NCI-H2081 treated with DMSO at 0.1 percent for 48 hours (cell line): ENCODE data around the gene UBALD1.

Experiments
- DNase-seq: peaks from one replicate; lab custom pipeline; 2025; lab: John Stamatoyannopoulos, UW

Gene UBALD1

DNA sequence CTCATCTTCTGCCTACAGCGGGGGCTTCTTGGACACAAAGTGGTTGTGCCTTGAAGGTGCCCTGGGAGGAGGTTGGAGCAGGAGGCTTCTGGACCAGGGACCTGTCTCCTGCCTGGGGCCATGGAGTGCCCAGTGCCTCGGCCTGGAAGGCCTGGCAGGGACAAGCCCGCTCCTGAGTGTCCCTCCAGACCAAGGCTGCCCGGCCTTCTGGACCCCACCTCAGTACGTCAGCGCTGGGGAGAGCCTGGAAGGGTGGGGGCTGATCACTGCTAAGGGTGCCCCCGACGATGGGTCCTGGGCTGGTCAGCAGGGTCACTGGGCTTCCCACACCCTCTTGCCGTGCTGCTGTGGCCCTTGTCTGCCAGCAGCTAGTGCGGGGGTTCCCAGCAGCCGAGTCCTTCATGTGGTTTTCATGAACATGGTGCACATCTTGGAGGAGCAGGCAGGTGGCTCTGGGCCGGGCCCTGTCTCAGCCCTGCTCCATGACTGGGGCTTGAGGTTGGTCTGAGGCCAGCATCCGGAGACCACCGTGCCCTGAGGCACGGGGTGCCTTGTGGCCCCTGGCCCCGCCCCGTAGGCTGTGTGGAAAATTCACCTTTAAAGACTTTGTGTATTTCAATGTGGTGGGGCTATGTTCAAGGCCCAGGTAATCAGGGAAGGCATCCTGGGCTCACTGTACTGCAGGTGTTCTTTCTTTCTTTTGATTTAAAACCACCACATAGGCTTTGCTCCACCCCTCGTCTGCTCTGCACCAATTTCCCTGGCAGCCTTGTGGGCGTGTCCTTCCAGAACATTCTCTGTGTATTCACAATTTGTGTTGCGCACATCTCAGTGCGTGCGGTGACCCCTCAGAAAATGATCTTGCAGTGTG, 32.3 kb upstream of the UBALD1 start:
- no peak for DNase-seq

- DNase-seq = no peak
Observed at GRCh38 chr16:4641895-4642294, 27.2 kb upstream of the UBALD1 start.

DNA sequence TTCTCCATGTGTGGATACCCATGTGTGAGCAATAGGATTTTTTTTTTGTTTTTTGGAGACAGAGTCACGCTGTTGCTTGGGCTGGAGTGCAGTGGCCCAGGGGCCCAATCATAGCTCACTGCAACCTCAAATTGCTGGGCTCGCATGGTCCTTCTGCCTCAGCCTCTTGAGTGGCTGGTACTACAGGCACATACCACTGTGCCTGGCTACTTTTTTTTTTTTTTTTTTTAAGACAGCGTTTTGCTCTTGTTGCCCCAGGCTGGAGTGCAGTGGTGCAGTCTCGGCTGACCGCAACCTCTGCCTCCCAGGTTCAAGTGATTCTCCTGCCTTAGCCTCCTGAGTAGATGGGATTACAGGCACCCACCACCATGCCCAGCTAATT, 26.6 kb upstream of the UBALD1 start:
- DNase-seq = no peak

DNA sequence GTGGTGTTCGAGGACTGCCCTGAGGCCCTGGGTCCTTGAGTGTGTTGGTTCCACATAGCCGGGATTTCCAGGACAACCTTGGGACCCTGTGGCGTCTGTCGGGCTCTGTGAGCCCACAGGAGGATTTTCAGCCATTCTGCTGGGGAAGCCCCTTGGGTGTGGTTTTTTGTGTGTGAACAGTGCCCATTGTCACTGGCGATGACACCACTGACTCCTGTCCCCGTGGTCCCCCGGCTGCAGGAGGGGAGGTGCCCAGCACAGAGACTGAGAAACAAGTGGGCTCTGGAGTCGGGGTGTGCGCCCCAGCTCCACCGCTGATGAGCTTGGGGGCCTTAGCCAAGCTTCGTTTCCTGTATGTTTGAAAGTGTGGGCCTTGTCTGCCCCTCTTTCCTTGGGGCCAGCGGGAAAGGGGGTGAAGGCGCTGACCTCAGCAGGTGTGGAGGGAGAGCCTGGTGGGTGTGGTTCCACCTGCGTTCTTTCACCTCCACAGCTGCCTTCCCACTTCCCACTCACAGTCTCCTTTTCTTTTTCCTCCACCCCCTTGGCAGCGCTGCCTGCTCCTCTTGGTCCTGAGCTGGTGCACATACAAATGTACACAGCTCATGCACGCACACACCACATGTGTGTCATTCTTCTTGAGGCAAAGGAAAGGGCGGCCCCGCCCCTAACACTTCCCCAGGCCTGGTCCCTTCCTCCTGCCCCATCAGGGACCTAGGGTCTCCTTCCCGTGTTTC, 26.1 kb upstream of the UBALD1 start:
- DNase-seq = no peak

- no peak for DNase-seq
Observed at GRCh38 chr16:4639899-4640509, 25.3 kb upstream of the UBALD1 start.

GRCh38 chr16:4637501-4638166, 22.9 kb upstream of the UBALD1 start:
- DNase-seq = no peak

GRCh38 chr16:4636196-4636595, 21.5 kb upstream of the UBALD1 start:
- no peak for DNase-seq

DNA sequence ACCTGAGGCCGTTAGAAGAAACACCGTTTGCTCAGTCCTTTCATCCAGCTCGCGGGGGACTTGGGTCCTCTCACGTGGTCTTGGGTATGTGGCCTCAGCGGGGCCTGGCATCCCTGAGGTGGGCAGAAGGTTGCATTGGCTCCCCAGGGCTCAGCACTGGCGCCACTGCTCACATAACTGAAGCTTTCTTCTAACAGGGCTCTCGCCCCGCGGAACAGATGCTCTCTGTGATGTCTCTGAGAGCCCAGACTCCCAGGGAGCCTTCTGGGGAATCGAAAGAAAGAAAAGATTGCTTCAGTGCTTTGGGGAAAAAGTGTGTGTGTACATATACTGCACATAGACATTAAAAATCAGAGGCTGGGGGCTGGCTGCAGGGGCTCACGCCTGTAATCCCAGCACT, 20.1 kb upstream of the UBALD1 start:
- no peak for DNase-seq

- DNase-seq = no peak
Observed at GRCh38 chr16:4633910-4634635, 19.4 kb upstream of the UBALD1 start.

GRCh38 chr16:4631444-4631843, 16.8 kb upstream of the UBALD1 start:
- no peak for DNase-seq

DNA sequence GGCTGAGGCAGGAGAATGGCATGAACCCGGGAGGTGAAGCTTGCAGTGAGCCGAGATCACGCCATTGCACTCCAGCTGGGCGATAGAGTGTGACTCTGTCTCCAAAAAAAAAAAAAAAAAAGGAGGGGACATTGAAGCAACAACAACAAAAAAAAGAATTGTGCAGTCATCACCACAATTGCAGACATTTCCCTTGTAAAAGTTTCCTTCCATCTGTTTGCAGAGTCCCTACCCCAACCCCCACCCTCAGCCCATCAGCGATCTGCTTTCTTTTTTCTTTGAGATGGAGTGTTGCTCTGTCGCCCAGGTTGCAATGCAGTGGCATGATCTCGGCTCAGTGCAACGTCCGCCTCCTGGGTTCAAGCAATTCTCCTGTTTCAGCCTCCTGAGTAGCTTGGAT, 13.6 kb upstream of the UBALD1 start:
- DNase-seq = no peak

- no peak for DNase-seq
Observed at GRCh38 chr16:4626396-4626795, 11.7 kb upstream of the UBALD1 start.

DNA sequence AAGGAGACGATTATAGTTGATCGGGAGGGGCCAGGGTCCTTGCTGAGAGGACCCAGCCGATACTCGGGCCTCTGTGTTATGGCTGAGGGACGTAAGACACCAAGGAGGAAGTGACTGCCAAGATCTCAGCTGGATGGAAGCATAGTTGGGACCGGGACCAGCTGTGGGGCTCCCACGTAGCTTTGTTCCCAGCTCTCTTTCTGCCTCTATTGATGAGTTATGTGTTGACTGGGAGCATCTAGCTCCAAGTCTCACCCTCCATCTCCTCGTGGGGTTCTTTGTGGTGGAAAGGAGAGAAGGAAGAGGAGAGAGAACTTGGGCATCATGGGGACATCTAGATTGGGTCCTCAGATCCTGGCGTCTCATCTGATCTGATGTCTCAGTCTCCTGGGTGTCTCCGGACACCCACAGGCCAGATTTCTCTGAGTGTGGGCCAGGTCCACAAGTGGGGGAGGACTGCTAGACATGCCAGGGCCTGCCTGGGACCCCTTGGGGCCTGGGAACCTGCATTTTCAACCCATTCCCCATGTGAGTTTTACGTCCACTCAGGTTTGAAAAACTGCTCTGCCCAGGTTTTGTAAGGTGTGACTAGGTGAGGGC, 11.0 kb upstream of the UBALD1 start:
- no peak for DNase-seq

GRCh38 chr16:4624827-4625559, 10.3 kb upstream of the UBALD1 start:
- DNase-seq = no peak

- DNase-seq = peak; percentile 88
Observed at GRCh38 chr16:4624015-4624826, 9.5 kb upstream of the UBALD1 start, which contains the start of gene MGRN1. Gene MGRN1, plus strand, starts transcription at chr16:4624826. Its CDS starts 135 bp downstream, at chr16:4624961.

GRCh38 chr16:4623593-4623992, 8.9 kb upstream of the UBALD1 start:
- DNase-seq = no peak

- no peak for DNase-seq
Observed at GRCh38 chr16:4618645-4619418, 4.1 kb upstream of the UBALD1 start.

- DNase-seq = no peak
Observed at GRCh38 chr16:4617880-4618279, 3.2 kb upstream of the UBALD1 start.
